Measurements from ENCODE around the gene PMFBP1. TPM values are rescaled to one million over a fixed set of nuclear protein-coding genes. Genes with fewer than 3 reads are reported as not detected.

The PMFBP1 gene
- total and polyA plus RNA-seq, 2 experiments from 2014 or later, result 1.7 to 5.1 TPM

DNA sequence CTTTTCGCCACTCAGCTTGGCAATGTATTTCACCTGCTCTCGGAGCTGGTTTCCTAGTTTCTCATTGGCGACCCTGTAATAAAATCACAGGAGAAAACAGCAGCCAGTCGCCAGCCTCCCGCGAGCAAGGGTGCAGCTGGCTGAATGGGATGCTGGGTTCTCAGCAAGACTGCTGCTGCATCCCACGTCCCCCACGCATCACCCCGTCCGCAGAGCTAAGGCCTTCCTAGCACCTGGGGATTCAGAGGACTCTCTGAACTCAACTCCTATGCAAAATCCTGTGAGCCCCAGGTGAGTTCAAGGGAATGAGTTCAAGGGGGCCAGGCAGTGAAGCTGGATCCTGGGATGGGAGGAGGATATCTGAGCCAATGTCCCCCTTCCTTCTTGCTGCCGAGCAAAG lies 49.0 kb downstream of the PMFBP1 start:
- no peak for DNase-seq (ENCODE audit: low read depth in 1 of 2, low spot score in 1 of 2)
- Histone ChIP-seq H3K4me1 (ENCODE audit: low read depth) (no peaks in the 10 kb centered on the region), H3K27me3 (no peaks in the 10 kb centered on the region), H3K4me3 (no peak overlapping the region), H3K9me3 (ENCODE audit: low read depth) (no peaks in the 10 kb centered on the region), H3K36me3 (no peaks in the 10 kb centered on the region), H3K27ac (no peak overlapping the region)
- no peak for TF ChIP-seq CTCF (IDR thresholded peaks at IDR 0.05; ENCODE audit: low read depth, low read length)

GRCh38 chr16:72122308-72122707 lies 49.6 kb downstream of the PMFBP1 start:
- Histone ChIP-seq H3K36me3 (no peaks in the 10 kb centered on the region), H3K4me1 (ENCODE audit: low read depth) (no peaks in the 10 kb centered on the region), H3K9me3 (ENCODE audit: low read depth) (no peaks in the 10 kb centered on the region), H3K4me3 (no peak overlapping the region), H3K27me3 (no peaks in the 10 kb centered on the region), H3K27ac (no peak overlapping the region)
- DNase-seq (ENCODE audit: low read depth in 1 of 2, low spot score in 1 of 2), result no peak
- TF ChIP-seq CTCF (IDR thresholded peaks at IDR 0.05; ENCODE audit: low read depth, low read length), result no peak

GRCh38 chr16:72120026-72120425 lies 51.9 kb downstream of the PMFBP1 start:
- TF ChIP-seq CTCF (IDR thresholded peaks at IDR 0.05; ENCODE audit: low read depth, low read length), result no peak
- H3K27ac ChIP-seq, result no peak overlapping the region
- no peaks in the 10 kb centered on the region for H3K27me3 ChIP-seq
- DNase-seq (ENCODE audit: low read depth in 1 of 2, low spot score in 1 of 2), result no peak
- H3K9me3 ChIP-seq (ENCODE audit: low read depth), result no peaks in the 10 kb centered on the region
- H3K36me3 ChIP-seq, result no peaks in the 10 kb centered on the region
- H3K4me3 ChIP-seq, result no peak overlapping the region
- H3K4me1 ChIP-seq (ENCODE audit: low read depth), result no peaks in the 10 kb centered on the region

DNA sequence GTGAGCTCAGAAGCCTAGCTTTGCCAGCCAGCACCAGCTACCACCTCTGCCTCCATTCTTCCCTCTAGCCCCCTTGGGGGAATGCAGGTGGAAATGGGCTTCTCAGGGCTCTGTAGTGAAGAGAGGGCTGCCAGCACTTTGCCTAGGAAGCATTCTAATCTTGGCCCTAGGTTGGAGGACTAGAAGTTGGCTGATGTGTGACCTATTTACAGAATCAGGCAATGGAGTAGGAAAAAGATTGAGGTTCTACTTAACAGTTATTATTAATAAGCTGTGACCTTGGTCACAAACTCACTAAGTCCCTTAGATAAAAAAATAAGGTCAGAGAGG lies 58.4 kb downstream of the PMFBP1 start:
- Histone ChIP-seq H3K27ac (no peak overlapping the region), H3K36me3 (peaks cover 19% of the 10 kb centered on the region), H3K9me3 (ENCODE audit: low read depth) (no peaks in the 10 kb centered on the region), H3K4me1 (ENCODE audit: low read depth) (no peaks in the 10 kb centered on the region), H3K4me3 (no peak overlapping the region), H3K27me3 (no peaks in the 10 kb centered on the region)
- TF ChIP-seq CTCF (IDR thresholded peaks at IDR 0.05; ENCODE audit: low read depth, low read length), result no peak
- no peak for DNase-seq (ENCODE audit: low read depth in 1 of 2, low spot score in 1 of 2)

DNA sequence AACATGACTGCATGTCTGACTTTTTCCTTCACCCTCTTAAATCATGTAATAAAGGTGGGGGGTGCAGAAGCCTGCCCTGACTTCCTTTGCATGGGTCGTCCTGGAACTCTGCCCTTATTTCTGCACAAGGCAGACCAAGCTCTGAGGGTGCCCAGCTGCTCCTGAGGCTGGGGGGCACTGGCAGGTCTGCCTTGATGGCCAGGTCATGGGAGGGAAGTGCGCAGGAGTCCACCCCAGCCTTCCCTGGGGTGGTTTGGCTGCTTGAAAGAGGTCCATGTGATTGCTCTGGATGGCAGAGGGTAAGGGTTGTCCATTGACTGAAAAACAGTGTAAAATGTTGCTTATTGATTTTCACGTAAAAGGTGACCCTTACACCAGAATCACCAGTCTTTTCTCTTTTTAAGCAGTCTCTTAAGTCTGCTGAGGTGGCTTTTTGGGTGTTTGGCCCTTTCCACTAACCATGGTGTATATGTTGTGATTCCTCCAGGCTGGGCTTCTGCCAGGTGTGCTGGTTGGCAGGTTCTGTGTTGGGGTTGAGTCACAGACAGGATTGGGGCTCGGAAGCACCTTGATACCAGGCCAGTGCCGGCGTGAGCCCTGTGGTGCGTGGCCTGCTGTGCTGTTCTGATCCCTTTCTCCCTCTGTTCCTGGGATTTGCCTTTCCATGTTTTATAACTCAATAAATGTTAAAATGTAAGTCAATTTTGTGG lies 58.9 kb downstream of the PMFBP1 start:
- no peak for DNase-seq (ENCODE audit: low read depth in 1 of 2, low spot score in 1 of 2)
- no peaks in the 10 kb centered on the region for H3K9me3 ChIP-seq (ENCODE audit: low read depth)
- H3K27ac ChIP-seq, result no peak overlapping the region
- no peak overlapping the region for H3K4me3 ChIP-seq
- no peaks in the 10 kb centered on the region for H3K4me1 ChIP-seq (ENCODE audit: low read depth)
- no peak for TF ChIP-seq CTCF (IDR thresholded peaks at IDR 0.05; ENCODE audit: low read depth, low read length)
- no peaks in the 10 kb centered on the region for H3K27me3 ChIP-seq
- H3K36me3 ChIP-seq, result peaks cover 24% of the 10 kb centered on the region

DNA sequence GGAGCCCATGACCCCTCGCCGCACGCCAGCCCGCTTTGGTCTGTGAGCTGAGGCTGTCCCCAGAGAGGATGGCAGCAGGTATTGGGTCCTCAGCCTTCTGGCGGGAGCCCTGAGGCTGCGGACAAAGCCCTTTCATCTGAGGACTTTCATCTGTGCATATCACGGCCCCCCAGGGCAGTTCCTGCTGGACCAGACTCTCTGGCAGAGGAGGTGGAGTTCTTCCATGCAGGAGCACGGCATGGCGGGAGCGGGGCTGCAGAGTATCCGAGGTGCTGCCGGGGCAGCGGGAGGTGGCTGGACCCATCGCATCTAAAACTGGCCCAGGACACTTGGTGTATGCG lies 59.5 kb downstream of the PMFBP1 start:
- H3K36me3 ChIP-seq, result peaks cover 27% of the 10 kb centered on the region
- no peak for DNase-seq (ENCODE audit: low read depth in 1 of 2, low spot score in 1 of 2)

More for the DNA sequence above, 59.5 kb downstream of the PMFBP1 start:
- no peaks in the 10 kb centered on the region for H3K4me1 ChIP-seq (ENCODE audit: low read depth)
- no peaks in the 10 kb centered on the region for H3K27me3 ChIP-seq
- H3K27ac ChIP-seq, result no peak overlapping the region
- H3K4me3 ChIP-seq, result no peak overlapping the region
- H3K9me3 ChIP-seq (ENCODE audit: low read depth), result no peaks in the 10 kb centered on the region
- no peak for TF ChIP-seq CTCF (IDR thresholded peaks at IDR 0.05; ENCODE audit: low read depth, low read length)

Data from cardiac muscle cell (in vitro differentiated cells and primary cell).